ENCODE data around the gene IFI30. TPM values are rescaled to one million over a fixed set of nuclear protein-coding genes. Genes with fewer than 3 reads are reported as not detected.

The IFI30 gene
- total RNA-seq, 1 experiment from 2014 or later = 20.2 TPM

GRCh38 chr19:18128044-18128443, 45.6 kb upstream of the IFI30 start:
- Mint-ChIP-seq H3K36me3 (peaks cover 26% of the 10 kb centered on the region), H3K27me3 (ENCODE audit: low read depth) (no peaks in the 10 kb centered on the region), H3K4me3 (no peak overlapping the region), H3K9me3 (no peaks in the 10 kb centered on the region), H3K4me1 (no peaks in the 10 kb centered on the region), H3K27ac (no peak overlapping the region)
- no peak for ATAC-seq
- ChIA-PET CTCF (interaction anchor here (0.9 to 1.7 kb wide), 3 partner anchors 21 to 96 kb away, joined by 3 read pairs; no protein-coding TSS in a partner anchor), POLR2A (no interaction called here)
- no peak for DNase-seq (ENCODE audit: low spot score)
- no peak for TF ChIP-seq TEAD1 (CRISPR knock-in tag; IDR thresholded peaks at IDR 0.05)
- no peak for TF ChIP-seq HMGA2 (CRISPR knock-in tag; IDR thresholded peaks at IDR 0.05)
- no peak for TF ChIP-seq ZNF219 (CRISPR knock-in tag; IDR thresholded peaks at IDR 0.05; ENCODE audit: borderline replicate concordance)
- TF ChIP-seq TEAD4 (CRISPR knock-in tag; IDR thresholded peaks at IDR 0.05) = no peak
- TF ChIP-seq, protein P1, sequence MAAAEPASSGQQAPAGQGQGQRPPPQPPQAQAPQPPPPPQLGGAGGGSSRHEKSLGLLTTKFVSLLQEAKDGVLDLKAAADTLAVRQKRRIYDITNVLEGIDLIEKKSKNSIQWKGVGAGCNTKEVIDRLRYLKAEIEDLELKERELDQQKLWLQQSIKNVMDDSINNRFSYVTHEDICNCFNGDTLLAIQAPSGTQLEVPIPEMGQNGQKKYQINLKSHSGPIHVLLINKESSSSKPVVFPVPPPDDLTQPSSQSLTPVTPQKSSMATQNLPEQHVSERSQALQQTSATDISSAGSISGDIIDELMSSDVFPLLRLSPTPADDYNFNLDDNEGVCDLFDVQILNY (CRISPR knock-in tag; IDR thresholded peaks at IDR 0.05) = no peak
- no peak for TF ChIP-seq ZNF416 (CRISPR knock-in tag; IDR thresholded peaks at IDR 0.05)
- TF ChIP-seq CREB1 (CRISPR knock-in tag; IDR thresholded peaks at IDR 0.05) = no peak
- TF ChIP-seq ATF2 (CRISPR knock-in tag; IDR thresholded peaks at IDR 0.05; ENCODE audit: borderline replicate concordance, low read depth) = no peak
- no peak for TF ChIP-seq KAT7 (CRISPR knock-in tag; IDR thresholded peaks at IDR 0.05; ENCODE audit: borderline replicate concordance)
- no peak for TF ChIP-seq MYBL2 (CRISPR knock-in tag; IDR thresholded peaks at IDR 0.05)
- no peak for TF ChIP-seq GRHL2 (CRISPR knock-in tag; IDR thresholded peaks at IDR 0.05; ENCODE audit: insufficient replicate concordance, severe bottlenecking)
- TF ChIP-seq NFE2L1 (CRISPR knock-in tag; IDR thresholded peaks at IDR 0.05) = no peak

DNA sequence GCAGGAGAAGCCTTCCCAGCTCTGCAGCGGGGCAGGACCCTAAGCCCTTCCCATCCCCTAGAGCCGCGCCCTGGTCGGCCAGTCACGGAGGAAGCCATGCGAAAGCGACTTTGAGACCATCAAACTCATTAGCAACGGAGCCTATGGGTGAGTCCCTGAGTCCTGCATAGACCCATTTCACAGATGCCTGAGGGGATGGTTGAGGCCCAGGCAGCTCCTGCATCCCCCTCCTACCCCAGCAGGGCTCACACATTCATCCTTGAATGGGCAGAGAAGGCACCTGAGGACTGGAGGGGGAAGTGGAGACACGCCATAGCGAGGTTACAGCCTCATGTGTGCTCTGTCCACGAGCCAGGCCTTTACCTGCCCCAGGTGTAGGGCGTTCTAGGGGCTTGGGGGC, 44.8 kb upstream of the IFI30 start:
- Mint-ChIP-seq H3K4me1 (no peaks in the 10 kb centered on the region), H3K27me3 (ENCODE audit: low read depth) (no peaks in the 10 kb centered on the region), H3K27ac (no peak overlapping the region), H3K4me3 (no peak overlapping the region), H3K36me3 (peaks cover 26% of the 10 kb centered on the region), H3K9me3 (no peaks in the 10 kb centered on the region)
- ChIA-PET CTCF (interaction anchor here (1.7 kb wide), 1 partner anchor 20 kb away, joined by 3 read pairs; no protein-coding TSS in a partner anchor), POLR2A (no interaction called here)
- ATAC-seq = no peak
- TF ChIP-seq FOXP4 (CRISPR knock-in tag; IDR thresholded peaks at IDR 0.05) (no peak), MLX (CRISPR knock-in tag; IDR thresholded peaks at IDR 0.05) (no peak), GABPB1 (CRISPR knock-in tag; IDR thresholded peaks at IDR 0.05) (no peak), NFE2L1 (CRISPR knock-in tag; IDR thresholded peaks at IDR 0.05) (no peak), NR2C2 (CRISPR knock-in tag; IDR thresholded peaks at IDR 0.05) (no peak), NR3C1 (CRISPR knock-in tag; conservative IDR thresholded peaks at IDR 0.05; ENCODE audit: low read depth) (no peak), ZNF232 (CRISPR knock-in tag; IDR thresholded peaks at IDR 0.05) (no peak), CREB1 (CRISPR knock-in tag; IDR thresholded peaks at IDR 0.05) (no peak), STAT6 (CRISPR knock-in tag; conservative IDR thresholded peaks at IDR 0.05; ENCODE audit: low read depth) (no peak), NR1H2 (CRISPR knock-in tag; IDR thresholded peaks at IDR 0.05) (no peak), ZNF671 (CRISPR knock-in tag; IDR thresholded peaks at IDR 0.05) (no peak), NFATC4 (CRISPR knock-in tag; IDR thresholded peaks at IDR 0.05) (no peak)
- TF ChIP-seq, protein P2, sequence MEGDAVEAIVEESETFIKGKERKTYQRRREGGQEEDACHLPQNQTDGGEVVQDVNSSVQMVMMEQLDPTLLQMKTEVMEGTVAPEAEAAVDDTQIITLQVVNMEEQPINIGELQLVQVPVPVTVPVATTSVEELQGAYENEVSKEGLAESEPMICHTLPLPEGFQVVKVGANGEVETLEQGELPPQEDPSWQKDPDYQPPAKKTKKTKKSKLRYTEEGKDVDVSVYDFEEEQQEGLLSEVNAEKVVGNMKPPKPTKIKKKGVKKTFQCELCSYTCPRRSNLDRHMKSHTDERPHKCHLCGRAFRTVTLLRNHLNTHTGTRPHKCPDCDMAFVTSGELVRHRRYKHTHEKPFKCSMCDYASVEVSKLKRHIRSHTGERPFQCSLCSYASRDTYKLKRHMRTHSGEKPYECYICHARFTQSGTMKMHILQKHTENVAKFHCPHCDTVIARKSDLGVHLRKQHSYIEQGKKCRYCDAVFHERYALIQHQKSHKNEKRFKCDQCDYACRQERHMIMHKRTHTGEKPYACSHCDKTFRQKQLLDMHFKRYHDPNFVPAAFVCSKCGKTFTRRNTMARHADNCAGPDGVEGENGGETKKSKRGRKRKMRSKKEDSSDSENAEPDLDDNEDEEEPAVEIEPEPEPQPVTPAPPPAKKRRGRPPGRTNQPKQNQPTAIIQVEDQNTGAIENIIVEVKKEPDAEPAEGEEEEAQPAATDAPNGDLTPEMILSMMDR (IDR thresholded peaks at IDR 0.05) = no peak
- TF ChIP-seq, protein P1 (CRISPR knock-in tag; IDR thresholded peaks at IDR 0.05) = no peak
- no peak for DNase-seq (ENCODE audit: low spot score)

All from WTC11 (cell line).